ENCODE measurements around the gene FOXP2.

Gene FOXP2

DNA sequence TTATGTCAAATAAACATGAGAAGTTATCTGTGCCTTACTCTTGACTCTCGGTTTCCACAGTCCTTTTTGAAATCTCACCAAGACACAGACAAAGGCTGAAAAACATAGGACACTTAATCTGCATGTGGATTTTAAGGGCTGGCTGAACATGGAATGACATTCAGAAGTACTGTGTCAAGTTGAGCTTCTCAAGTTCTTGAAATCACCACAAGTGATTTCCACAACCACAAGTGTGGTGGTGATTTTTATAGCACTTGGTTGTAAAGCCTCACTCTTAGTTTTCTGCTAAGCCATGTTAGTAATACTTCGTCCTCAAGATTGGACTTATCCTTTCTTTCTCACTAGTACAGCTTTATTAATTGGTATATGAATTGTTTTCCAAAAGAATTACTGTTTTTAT lies 29.6 kb downstream of the FOXP2 start:
- no peak for DNase-seq (ENCODE audit: low spot score)
- TF ChIP-seq, protein P1, sequence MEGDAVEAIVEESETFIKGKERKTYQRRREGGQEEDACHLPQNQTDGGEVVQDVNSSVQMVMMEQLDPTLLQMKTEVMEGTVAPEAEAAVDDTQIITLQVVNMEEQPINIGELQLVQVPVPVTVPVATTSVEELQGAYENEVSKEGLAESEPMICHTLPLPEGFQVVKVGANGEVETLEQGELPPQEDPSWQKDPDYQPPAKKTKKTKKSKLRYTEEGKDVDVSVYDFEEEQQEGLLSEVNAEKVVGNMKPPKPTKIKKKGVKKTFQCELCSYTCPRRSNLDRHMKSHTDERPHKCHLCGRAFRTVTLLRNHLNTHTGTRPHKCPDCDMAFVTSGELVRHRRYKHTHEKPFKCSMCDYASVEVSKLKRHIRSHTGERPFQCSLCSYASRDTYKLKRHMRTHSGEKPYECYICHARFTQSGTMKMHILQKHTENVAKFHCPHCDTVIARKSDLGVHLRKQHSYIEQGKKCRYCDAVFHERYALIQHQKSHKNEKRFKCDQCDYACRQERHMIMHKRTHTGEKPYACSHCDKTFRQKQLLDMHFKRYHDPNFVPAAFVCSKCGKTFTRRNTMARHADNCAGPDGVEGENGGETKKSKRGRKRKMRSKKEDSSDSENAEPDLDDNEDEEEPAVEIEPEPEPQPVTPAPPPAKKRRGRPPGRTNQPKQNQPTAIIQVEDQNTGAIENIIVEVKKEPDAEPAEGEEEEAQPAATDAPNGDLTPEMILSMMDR (IDR thresholded peaks at IDR 0.05; ENCODE audit: extremely low read depth, missing control alignments): no peak

DNA sequence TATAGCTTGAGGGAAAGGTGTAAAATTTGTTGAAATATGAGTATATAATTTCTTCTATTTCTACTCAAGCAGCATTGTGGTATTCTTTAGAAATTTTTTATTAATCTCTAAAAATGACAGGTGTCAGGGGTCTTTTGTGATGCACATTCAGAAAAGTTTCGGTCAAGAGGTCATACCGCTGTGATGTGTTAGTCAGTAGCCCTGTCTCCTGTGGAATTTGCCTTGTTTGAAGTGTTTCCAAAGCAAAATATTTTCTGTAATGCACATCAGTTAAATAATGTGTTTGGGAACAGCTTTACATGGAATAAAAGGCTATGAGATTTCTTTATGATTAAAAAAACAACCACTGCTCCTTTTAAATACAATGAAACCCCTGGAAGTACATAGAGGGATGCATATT lies 35.8 kb downstream of the FOXP2 start:
- TF ChIP-seq, protein P1 (IDR thresholded peaks at IDR 0.05; ENCODE audit: extremely low read depth, missing control alignments): no peak
- no peak for DNase-seq (ENCODE audit: low spot score)

DNA sequence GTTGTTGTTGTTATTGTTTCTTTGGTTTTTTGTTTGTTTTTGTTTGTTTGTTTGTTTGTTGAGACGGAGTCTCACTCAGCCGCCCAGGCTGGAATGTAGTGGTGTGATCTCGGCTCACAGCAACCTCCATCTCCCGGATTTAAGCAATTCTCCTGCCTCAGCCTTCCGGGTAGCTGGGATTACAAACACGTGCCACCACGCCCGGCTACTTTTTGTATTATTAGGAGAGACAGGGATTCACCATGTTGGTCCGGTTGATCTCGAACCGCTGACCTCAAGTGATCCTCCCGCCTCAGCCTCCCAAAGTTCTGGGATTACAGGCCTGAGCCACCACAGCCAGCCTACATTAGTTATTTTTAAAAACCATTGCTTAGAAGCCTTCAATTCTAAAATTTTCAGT lies 45.0 kb downstream of the FOXP2 start:
- TF ChIP-seq, protein P1 (IDR thresholded peaks at IDR 0.05; ENCODE audit: extremely low read depth, missing control alignments): no peak
- DNase-seq (ENCODE audit: low spot score): no peak

DNA sequence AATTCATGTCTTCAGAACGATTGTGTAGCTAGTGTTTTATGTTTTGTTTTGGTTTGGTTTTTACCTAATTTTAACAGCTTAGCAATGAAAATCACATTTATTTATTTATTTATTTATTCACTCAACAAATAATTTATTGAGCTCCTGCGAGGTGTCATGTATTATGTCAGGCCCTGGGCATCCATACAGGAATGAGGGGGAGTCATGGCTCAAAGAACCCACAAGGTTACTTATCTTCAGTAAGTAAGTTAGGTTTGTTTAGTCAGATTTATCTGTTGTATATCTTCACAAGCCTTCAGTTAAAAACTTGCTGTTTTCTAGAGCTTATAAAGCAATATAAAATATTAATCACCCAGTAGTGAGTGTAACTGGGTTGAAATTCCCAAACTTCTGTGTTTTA lies 45.4 kb downstream of the FOXP2 start:
- TF ChIP-seq, protein P1 (IDR thresholded peaks at IDR 0.05; ENCODE audit: extremely low read depth, missing control alignments): no peak
- no peak for DNase-seq (ENCODE audit: low spot score)

DNA sequence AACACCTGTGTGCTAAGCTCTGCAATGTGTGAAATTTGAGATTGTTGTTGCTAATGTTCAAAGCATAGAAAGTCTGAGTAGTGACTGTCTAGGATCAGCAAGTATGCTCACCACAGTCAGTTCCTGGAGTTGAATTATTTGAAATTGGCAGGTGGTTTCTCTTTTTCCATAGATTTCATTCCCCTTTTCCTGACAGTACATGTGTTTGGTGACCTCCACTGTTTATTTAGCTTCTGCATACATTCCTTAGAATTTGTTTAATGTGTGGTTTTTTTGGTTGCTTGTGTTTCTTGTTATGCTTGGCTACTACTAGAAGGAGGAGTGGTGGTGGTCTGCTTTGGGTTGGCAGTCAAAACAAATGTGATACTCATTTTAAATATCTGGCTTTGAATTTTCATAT lies 52.3 kb downstream of the FOXP2 start:
- no peak for DNase-seq (ENCODE audit: low spot score)
- TF ChIP-seq, protein P1 (IDR thresholded peaks at IDR 0.05; ENCODE audit: extremely low read depth, missing control alignments): no peak

DNA sequence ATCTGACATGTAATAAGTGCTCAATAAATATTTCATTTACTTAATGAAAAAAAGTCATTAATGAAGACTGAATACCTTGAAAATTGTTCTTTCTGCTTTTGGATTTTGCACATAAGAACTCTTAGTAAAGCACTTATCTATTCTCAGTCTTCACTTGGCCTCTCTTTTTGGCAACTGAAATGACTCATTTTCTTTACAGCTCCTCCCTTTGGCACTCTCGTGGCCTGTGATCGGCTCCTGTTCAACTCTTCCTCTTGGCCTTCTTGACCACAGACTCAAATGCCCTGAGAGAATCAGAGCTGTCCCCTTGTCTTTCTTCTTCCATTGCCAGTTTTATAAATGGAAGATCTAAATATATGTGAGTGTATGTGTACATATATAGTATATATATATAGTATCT lies 54.2 kb downstream of the FOXP2 start:
- TF ChIP-seq, protein P1 (IDR thresholded peaks at IDR 0.05; ENCODE audit: extremely low read depth, missing control alignments): no peak
- DNase-seq (ENCODE audit: low spot score): no peak

DNA sequence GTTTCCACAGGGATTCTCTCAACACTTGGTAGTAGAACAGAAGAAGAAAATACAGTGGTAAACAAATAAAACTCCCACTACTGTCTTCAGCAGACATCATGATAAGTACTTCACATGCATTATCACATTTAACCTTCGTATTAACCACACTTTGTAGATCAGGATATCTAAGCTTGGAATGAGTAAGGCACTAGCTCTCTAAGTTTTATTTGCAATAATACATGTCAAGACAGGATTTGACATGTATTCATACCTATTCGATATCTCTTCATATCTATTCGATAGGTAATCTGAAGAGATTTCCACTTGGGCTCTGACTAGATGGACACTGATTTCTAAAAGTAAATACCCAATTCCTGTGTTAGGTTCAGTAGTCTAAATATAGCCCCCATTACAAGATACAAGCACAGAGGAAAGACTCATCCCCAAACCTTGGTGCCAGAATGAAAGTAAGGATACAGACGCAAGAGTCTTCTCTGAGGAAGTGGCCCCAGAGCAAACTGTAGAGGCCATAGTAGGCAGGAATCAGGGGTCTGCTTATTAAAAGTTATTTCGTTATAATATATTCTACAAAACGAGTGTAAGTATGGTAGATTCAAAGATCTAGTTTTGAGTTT lies 58.4 kb downstream of the FOXP2 start:
- TF ChIP-seq, protein P1 (IDR thresholded peaks at IDR 0.05; ENCODE audit: extremely low read depth, missing control alignments): no peak

More for the DNA sequence above, 58.4 kb downstream of the FOXP2 start:
- DNase-seq (ENCODE audit: low spot score): no peak
